ENCODE measurements around the gene TNRC6B.

TNRC6B gene

DNA sequence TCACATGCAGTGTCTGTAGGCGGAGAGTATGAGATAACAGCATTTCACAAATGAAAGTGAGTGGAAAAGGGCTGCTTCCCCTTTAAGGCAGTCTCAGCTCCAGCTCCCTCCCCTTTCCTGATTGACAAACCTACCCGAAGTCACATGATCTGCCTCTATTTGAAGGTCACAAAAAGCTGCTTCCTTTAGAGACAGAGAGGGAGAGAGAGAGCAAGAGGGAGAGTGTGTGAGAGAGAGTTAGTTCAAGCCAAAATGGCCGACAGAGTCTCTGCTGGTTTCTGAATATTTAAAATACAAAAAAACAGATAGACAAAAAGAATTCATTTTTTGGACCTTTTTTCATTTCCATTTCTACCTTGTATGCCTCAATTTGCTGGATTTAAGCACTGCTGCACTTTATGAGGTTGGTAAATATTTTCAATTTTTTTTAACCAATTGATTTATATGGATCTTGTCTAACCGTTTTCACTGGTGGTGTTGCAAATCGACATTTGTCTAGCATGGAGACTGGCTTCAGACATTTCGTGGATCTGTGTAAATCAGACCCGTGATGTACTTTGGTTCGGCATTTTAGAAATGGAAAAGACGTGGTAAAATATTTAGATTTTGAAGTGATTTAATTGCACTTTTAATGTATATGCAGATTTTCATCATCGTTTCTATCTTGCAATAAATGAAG, at the start of gene TNRC6B:
TSS of gene TNRC6B (plus strand) at position 188 of the 679 bp plus-strand sequence. CDS start at position 399, 211 bp downstream.
- TF ChIP-seq GATA3 (IDR thresholded peaks at IDR 0.05; ENCODE audit: low read depth, low read length) (no peak), GATA2 (IDR thresholded peaks at IDR 0.05; ENCODE audit: low read depth, low read length) (no peak)

- TF ChIP-seq GATA3 (IDR thresholded peaks at IDR 0.05; ENCODE audit: low read depth, low read length) (no peak), GATA2 (IDR thresholded peaks at IDR 0.05; ENCODE audit: low read depth, low read length) (no peak)
These were observed 48.7 kb upstream of the TNRC6B start for GRCh38 chr22:40128989-40129388.

DNA sequence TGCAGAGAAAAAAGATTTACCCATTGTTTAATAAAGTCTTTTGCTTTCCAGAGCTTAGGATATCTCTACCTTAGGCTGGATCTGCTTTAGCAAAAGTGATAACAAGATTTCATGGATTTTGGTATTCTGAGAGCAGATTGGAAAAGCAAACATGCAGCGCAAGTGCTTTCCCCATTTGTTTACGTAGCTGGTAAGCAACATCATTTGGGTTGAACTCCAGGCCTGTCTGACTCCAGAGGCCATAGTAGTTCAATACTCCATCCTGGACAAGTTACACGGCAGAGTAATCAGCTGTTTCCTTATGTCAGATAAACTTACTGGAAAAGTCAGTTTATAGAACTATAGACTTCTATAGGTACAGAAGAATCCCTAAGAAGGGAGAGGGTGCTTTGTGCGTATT, 40.6 kb upstream of the TNRC6B start:
- TF ChIP-seq GATA3 (IDR thresholded peaks at IDR 0.05; ENCODE audit: low read depth, low read length) (no peak), GATA2 (IDR thresholded peaks at IDR 0.05; ENCODE audit: low read depth, low read length) (no peak)

DNA sequence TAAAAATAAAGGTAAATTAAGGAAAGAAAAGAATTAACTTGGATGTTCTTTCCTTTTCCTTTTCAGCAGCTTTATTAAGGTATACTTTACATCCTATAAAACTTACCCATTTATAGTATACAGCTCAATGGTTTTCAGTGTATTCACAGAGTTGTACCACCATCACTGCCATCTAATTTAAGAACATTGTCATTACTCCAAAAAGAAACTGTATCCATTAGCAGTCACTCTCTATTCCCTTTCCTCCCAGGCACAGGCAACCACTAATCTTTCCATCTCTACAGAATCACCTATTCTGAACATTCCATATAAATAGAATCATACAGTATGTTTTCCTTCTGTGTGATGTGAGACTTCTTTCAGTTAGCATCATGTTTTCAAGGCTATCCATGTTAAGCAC, 38.9 kb upstream of the TNRC6B start:
- TF ChIP-seq GATA2 (IDR thresholded peaks at IDR 0.05; ENCODE audit: low read depth, low read length) (no peak), GATA3 (IDR thresholded peaks at IDR 0.05; ENCODE audit: low read depth, low read length) (no peak)

DNA sequence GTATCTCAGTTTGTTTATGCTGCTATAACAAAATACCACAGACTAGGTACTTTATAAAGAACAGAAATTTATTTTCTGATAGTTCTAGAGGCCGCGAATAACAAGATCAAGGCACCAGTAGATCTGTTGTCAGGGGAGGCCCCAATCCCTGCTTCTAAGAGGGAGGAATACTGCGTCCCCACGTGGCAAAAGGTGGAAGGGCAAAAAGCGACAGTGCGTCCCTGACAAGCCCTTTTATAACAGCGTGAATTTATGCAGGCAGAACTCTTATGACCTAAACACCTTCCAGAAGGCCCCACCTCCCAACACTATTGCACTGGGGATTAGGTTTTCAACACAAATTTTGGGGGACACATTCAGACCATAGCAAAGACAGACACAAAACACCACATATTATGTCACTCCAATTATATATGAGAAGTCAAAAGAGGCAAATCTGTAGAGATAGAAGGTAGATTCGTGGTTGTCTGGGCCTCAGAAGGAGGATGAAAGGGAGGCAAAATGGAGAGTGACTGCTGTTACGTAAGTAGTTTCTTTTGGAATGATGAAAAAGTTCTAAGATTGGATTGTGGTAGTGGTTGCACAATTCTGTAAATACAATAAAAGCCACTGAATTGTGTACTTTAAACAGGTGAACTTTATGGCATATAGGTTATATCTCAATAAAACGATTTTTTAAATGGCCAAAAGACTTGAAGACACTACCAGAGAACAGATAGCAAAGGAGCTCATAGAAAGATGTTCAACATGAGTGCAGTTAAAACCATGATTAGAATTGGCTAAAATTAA, 30.1 kb upstream of the TNRC6B start:
- TF ChIP-seq GATA3 (IDR thresholded peaks at IDR 0.05; ENCODE audit: low read depth, low read length) (no peak), GATA2 (IDR thresholded peaks at IDR 0.05; ENCODE audit: low read depth, low read length) (no peak)

- TF ChIP-seq GATA2 (IDR thresholded peaks at IDR 0.05; ENCODE audit: low read depth, low read length) (no peak), GATA3 (IDR thresholded peaks at IDR 0.05; ENCODE audit: low read depth, low read length) (no peak)
These were observed 24.5 kb upstream of the TNRC6B start for GRCh38 chr22:40153192-40153591.

- no peak for TF ChIP-seq GATA3 (IDR thresholded peaks at IDR 0.05; ENCODE audit: low read depth, low read length)
- TF ChIP-seq GATA2 (IDR thresholded peaks at IDR 0.05; ENCODE audit: low read depth, low read length), result no peak
These were observed 24.0 kb upstream of the TNRC6B start for GRCh38 chr22:40153705-40154104.

DNA sequence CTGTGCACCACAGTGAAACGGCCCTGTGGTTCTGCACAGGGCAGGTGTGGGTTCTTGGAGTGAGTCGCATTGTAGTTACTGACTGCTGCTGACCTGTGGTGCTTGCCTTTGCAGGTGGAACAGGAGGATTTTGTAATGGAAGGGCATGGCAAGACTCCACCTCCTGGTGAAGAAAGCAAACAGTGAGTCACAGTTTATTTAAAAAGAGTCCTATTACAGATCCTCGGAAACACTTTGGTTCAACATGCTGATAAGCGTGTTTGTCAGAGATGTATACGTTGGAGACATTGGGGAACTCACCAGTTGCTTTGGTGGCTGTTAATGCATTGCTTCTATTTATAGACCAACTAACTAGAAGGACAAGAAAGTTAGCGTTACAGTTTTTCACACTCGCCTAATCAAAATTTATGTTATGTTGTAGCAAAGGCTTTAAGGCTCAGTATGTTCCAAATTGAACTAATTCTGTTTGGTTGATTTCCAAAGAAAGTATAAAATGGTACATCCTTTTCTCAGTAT, 21.7 kb upstream of the TNRC6B start:
- TF ChIP-seq GATA3 (IDR thresholded peaks at IDR 0.05; ENCODE audit: low read depth, low read length), result no peak
- no peak for TF ChIP-seq GATA2 (IDR thresholded peaks at IDR 0.05; ENCODE audit: low read depth, low read length)

DNA sequence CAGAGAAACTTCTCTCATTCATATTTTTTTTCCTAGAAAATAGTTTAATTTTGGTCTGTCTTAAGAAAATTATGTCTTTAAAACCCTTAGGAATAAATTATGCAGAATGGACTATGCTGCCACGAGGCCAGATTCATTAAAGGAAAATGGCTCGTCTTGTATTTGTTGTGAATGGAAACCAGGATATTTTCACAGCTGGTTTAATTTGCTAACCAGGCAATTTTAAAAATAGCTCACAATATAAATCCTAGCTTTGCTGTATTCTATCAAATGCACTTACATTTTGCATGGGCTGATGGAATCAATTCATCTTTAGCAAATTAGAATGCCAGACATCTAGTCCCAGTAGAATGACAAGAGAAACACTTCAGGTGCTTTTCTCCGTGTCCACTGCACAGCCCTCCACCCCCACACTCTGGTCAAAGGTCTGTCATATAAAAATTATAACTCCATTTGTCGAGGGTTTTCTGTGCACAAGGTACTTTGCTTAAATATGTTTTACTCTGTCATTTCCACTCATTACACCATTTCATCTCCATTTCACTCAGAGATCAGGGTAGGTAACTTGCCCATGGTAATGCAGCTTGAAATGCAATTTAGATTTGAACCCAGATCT, 20.3 kb upstream of the TNRC6B start:
- TF ChIP-seq GATA3 (IDR thresholded peaks at IDR 0.05; ENCODE audit: low read depth, low read length), result no peak
- no peak for TF ChIP-seq GATA2 (IDR thresholded peaks at IDR 0.05; ENCODE audit: low read depth, low read length)

DNA sequence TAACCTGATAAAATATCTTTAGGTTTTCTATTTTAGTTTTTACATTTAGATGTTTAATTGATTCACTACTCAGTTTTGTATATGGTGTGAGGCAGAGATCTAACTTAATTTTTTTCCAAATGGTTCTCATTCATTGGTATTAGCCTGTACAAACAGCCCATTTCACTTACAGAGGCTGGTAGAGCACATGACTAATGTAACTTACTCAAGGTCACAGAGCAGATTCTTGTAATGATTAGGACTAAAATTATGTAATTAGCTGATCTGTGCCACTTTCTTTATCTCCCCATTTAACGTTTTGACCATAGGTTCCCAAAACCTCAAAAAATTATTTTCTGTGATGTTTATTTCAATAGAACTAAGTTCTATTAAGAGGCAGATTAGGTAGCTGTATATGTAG, 16.5 kb upstream of the TNRC6B start:
- TF ChIP-seq GATA3 (IDR thresholded peaks at IDR 0.05; ENCODE audit: low read depth, low read length) (no peak), GATA2 (IDR thresholded peaks at IDR 0.05; ENCODE audit: low read depth, low read length) (no peak)

DNA sequence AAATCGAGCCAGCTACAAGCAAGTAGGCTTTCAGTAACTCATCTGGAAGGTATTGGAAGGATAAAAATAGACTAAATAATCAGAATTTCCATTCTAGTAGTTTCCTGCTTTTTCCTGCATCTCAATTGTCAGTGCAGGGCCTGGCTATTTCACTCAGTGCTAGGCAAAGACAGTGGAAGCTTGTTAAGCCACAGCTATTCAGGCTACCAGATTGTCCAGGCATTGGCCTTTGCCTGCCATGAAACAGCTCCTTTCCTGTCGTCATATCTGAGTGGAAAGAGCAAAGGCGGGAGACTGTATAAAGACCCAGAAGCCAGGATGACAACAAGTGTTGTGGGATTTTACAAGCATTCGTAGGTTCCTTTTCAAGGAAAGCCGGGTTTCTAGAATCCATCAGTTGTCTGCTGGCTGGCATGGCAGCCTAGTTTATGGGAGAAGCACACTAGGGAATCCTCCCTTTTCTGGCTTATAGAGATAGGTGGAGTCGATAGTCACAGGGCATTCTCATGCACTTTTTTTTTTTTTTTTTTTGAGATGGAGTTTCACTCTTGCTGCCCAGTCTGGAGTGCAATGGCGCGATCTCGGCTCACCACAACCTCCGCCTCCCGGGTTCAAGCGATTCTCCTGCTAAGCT, 2.0 kb upstream of the TNRC6B start:
- no peak for TF ChIP-seq GATA3 (IDR thresholded peaks at IDR 0.05; ENCODE audit: low read depth, low read length)
- no peak for TF ChIP-seq GATA2 (IDR thresholded peaks at IDR 0.05; ENCODE audit: low read depth, low read length)

DNA sequence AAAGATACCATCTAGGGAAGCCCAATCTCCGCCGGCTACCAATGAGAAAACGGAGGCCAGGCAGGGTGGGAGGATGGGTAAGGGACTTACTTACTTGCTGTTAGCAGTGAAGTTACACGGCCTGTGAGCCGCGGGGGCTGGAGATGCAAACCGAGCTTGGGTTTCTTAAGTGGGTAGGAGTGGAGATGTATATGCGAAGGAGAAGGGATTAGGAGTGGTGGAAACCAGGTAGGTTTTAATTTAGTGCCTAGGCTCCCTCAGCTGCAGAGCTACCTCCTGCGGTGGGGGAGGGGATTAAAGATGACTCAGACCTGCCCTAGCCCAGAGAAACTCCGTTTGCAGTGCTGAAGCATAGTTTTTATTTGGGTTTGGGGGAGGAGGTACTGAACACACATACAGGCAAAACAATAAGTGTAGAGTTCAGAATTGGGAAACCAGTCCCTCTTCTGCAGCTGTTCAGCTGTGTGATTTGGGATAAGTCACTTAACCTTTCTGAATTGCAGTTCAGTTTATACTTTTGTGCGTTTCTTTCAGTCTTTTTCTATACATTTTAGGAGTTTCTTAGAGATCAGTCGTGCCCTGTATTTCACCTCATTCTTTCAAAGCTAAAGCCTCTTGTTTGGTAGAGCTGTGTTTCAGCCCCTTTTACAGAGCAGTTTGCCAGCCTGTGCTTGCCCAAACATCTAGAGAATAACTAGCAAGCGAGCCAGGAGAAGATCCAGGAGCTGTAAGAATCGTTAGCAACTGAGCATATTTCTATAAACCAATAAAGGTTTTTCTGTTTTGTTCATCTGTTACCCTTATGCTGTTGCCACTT, 596 bp upstream of the TNRC6B start:
- TF ChIP-seq GATA2 (IDR thresholded peaks at IDR 0.05; ENCODE audit: low read depth, low read length), result no peak
- TF ChIP-seq GATA3 (IDR thresholded peaks at IDR 0.05; ENCODE audit: low read depth, low read length), result no peak
